Measurements from ENCODE around the gene STIM2.

Gene STIM2

GRCh38 chr4:26912069-26912468 is 51.4 kb downstream of the STIM2 start:
- no peak overlapping the region for H3K4me3 ChIP-seq
- no peak for DNase-seq (ENCODE audit: low spot score)
- no peak for TF ChIP-seq CTCF (IDR thresholded peaks at IDR 0.05)
- H3K27ac ChIP-seq: no peak overlapping the region

- Histone ChIP-seq H3K4me3 (peak overlapping the region; percentile 18), H3K27ac (no peak overlapping the region)
- no peak for TF ChIP-seq CTCF (IDR thresholded peaks at IDR 0.05)
- DNase-seq (ENCODE audit: low spot score): no peak
Observed at GRCh38 chr4:26912810-26913209, 52.2 kb downstream of the STIM2 start.

- no peak for TF ChIP-seq CTCF (IDR thresholded peaks at IDR 0.05)
- Histone ChIP-seq H3K27ac (no peak overlapping the region), H3K4me3 (no peak overlapping the region)
- DNase-seq (ENCODE audit: low spot score): no peak
Observed at GRCh38 chr4:26916195-26916594, 55.6 kb downstream of the STIM2 start.

- Histone ChIP-seq H3K27ac (no peak overlapping the region), H3K4me3 (no peak overlapping the region)
- no peak for DNase-seq (ENCODE audit: low spot score)
- no peak for TF ChIP-seq CTCF (IDR thresholded peaks at IDR 0.05)
Observed at GRCh38 chr4:26930964-26931363, 70.3 kb downstream of the STIM2 start.

- no peak for DNase-seq (ENCODE audit: low spot score)
- no peak overlapping the region for H3K27ac ChIP-seq
- no peak overlapping the region for H3K4me3 ChIP-seq
- TF ChIP-seq CTCF (IDR thresholded peaks at IDR 0.05): no peak
Observed at GRCh38 chr4:26931451-26931850, 70.8 kb downstream of the STIM2 start.

- no peak overlapping the region for H3K4me3 ChIP-seq
- no peak overlapping the region for H3K27ac ChIP-seq
- DNase-seq (ENCODE audit: low spot score): no peak
- TF ChIP-seq CTCF (IDR thresholded peaks at IDR 0.05): no peak
Observed at GRCh38 chr4:26931966-26932365, 71.3 kb downstream of the STIM2 start.

- no peak for DNase-seq (ENCODE audit: low spot score)
- Histone ChIP-seq H3K27ac (no peak overlapping the region), H3K4me3 (no peak overlapping the region)
- TF ChIP-seq CTCF (IDR thresholded peaks at IDR 0.05): no peak
Observed at GRCh38 chr4:26935397-26935796, 74.8 kb downstream of the STIM2 start.

All from coronary artery (tissue), 2 donors.